ENCODE measurements around the gene PAPPA.
A peak's percentile ranks its signal among the peaks of the same experiment; 100 is the strongest.

Gene PAPPA

GRCh38 chr9:116232424-116233159 lies 79.0 kb downstream of the PAPPA start:
- no peak for DNase-seq (ENCODE audit: low read depth)

GRCh38 chr9:116233160-116233530 lies 79.6 kb downstream of the PAPPA start:
- DNase-seq (ENCODE audit: low read depth), result no peak

- DNase-seq (ENCODE audit: low read depth), result peak; percentile 91
Measured at GRCh38 chr9:116234081-116234480, 80.5 kb downstream of the PAPPA start.

- DNase-seq (ENCODE audit: low read depth), result no peak
Measured at GRCh38 chr9:116236979-116237378, 83.4 kb downstream of the PAPPA start.

- DNase-seq (ENCODE audit: low read depth), result no peak
Measured at GRCh38 chr9:116237456-116237855, 83.9 kb downstream of the PAPPA start.

- peak; percentile 55 for DNase-seq (ENCODE audit: low read depth)
Measured at GRCh38 chr9:116238225-116238624, 84.6 kb downstream of the PAPPA start.

- no peak for DNase-seq (ENCODE audit: low read depth)
Measured at GRCh38 chr9:116238776-116239340, 85.3 kb downstream of the PAPPA start.

- no peak for DNase-seq (ENCODE audit: low read depth)
Measured at GRCh38 chr9:116243708-116244107, 90.1 kb downstream of the PAPPA start.

GRCh38 chr9:116247284-116247683 lies 93.7 kb downstream of the PAPPA start:
- no peak for DNase-seq (ENCODE audit: low read depth)

GRCh38 chr9:116247791-116248374 lies 94.3 kb downstream of the PAPPA start:
- DNase-seq (ENCODE audit: low read depth), result no peak

- DNase-seq (ENCODE audit: low read depth), result no peak
Measured at GRCh38 chr9:116250891-116251290, 97.3 kb downstream of the PAPPA start.

- DNase-seq (ENCODE audit: low read depth), result no peak
Measured at GRCh38 chr9:116251366-116251765, 97.8 kb downstream of the PAPPA start.

- no peak for DNase-seq (ENCODE audit: low read depth)
Measured at GRCh38 chr9:116260531-116260930, 106.9 kb downstream of the PAPPA start.

- no peak for DNase-seq (ENCODE audit: low read depth)
Measured at GRCh38 chr9:116262448-116262847, 108.9 kb downstream of the PAPPA start.

GRCh38 chr9:116264361-116264760 lies 110.8 kb downstream of the PAPPA start:
- DNase-seq (ENCODE audit: low read depth), result no peak

- no peak for DNase-seq (ENCODE audit: low read depth)
Measured at GRCh38 chr9:116267021-116267420, 113.4 kb downstream of the PAPPA start.

- DNase-seq (ENCODE audit: low read depth), result no peak
Measured at GRCh38 chr9:116269250-116269649, 115.7 kb downstream of the PAPPA start.

GRCh38 chr9:116270546-116270945 lies 117.0 kb downstream of the PAPPA start:
- DNase-seq (ENCODE audit: low read depth), result no peak

- no peak for DNase-seq (ENCODE audit: low read depth)
Measured at GRCh38 chr9:116271340-116271739, 117.7 kb downstream of the PAPPA start.

- DNase-seq (ENCODE audit: low read depth), result no peak
Measured at GRCh38 chr9:116271991-116272390, 118.4 kb downstream of the PAPPA start.

GRCh38 chr9:116274293-116274692 lies 120.7 kb downstream of the PAPPA start:
- peak; percentile 49 for DNase-seq (ENCODE audit: low read depth)

GRCh38 chr9:116275418-116276195 lies 122.0 kb downstream of the PAPPA start:
- DNase-seq (ENCODE audit: low read depth), result no peak

GRCh38 chr9:116276196-116276493 lies 122.6 kb downstream of the PAPPA start:
- DNase-seq (ENCODE audit: low read depth), result no peak
